RWPE1 (cell line): ENCODE data around the gene DDX46.

Experiments used
- CTCF ChIA-PET: fragments of 350-600 bp; sonication (Branson Sonifier 250); formaldehyde crosslinking; extraction: SDS; loops from one replicate; lab custom pipeline; 2021; lab: Yijun Ruan, JAX
- POLR2A ChIA-PET: fragments of 400-600 bp; formaldehyde crosslinking; extraction: SDS; loops from one replicate; lab custom pipeline; 2020; ENCODE audit warnings: antibody characterized with exemption; ENCODE audit not compliant: low non-redundant PET; lab: Yijun Ruan, JAX
- DNase-seq: peaks from one replicate; pipeline ENCODE4 v3.0.0; 2012; ENCODE audit warnings: low spot score
- H3K27ac ChIP-seq: fragments of 450-650 bp; 2 replicates; pipeline ENCODE4 v1.5.1; 2017
- TF ChIP-seq, protein P1 (sequence below): fragments of 450-650 bp; conservative IDR thresholded peaks from 2 replicates; pipeline ENCODE4 v1.5.1; 2017; ENCODE audit warnings: low read depth, mild to moderate bottlenecking

Gene DDX46

DNA sequence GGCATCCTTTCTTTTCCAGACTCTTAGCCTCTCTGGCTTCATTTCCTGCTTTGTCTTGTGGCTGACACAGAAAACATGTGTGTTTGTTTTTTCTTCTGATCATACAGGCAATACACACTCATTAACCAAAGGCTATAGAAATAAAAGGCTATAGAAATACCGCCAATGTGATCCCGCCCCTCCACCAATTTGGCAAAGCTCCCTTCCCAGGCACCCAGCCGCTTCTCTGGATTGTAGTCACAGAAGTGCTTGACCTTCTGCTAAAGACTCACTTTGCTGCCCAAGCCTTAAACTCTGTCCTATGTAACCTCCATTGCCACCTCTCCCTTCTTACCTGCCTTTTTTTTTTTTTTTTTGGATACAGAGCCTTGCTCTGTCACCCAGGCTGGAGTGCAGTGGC lies 120.9 kb downstream of the DDX46 start:
- no peak overlapping the region for H3K27ac ChIP-seq
- no peak for DNase-seq
- TF ChIP-seq, protein P1, sequence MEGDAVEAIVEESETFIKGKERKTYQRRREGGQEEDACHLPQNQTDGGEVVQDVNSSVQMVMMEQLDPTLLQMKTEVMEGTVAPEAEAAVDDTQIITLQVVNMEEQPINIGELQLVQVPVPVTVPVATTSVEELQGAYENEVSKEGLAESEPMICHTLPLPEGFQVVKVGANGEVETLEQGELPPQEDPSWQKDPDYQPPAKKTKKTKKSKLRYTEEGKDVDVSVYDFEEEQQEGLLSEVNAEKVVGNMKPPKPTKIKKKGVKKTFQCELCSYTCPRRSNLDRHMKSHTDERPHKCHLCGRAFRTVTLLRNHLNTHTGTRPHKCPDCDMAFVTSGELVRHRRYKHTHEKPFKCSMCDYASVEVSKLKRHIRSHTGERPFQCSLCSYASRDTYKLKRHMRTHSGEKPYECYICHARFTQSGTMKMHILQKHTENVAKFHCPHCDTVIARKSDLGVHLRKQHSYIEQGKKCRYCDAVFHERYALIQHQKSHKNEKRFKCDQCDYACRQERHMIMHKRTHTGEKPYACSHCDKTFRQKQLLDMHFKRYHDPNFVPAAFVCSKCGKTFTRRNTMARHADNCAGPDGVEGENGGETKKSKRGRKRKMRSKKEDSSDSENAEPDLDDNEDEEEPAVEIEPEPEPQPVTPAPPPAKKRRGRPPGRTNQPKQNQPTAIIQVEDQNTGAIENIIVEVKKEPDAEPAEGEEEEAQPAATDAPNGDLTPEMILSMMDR = no peak
- ChIA-PET POLR2A (interaction anchor here (0.8 kb wide), 1 partner anchor 32 kb away, joined by 4 read pairs; no protein-coding TSS in a partner anchor), CTCF (interaction anchor here (0.6 to 1.7 kb wide), 2 partner anchors 25 to 445 kb away, joined by 4 to 5 read pairs; partner anchors contain the start of gene PCBD2)
